Urinary bladder (tissue), 4 donors: ENCODE results near the gene ANKRD1. TPM values are rescaled to one million over a fixed set of nuclear protein-coding genes. Genes with fewer than 3 reads are reported as not detected.
"Not testable (repeated sequence)": the region's sequence is repeated elsewhere in the genome, so short reads cannot be mapped to it uniquely, and the experiment has no call there.

Experiments
- DNase-seq: peaks from one replicate; pipeline ENCODE4 v3.0.0-alpha.2; 2015; ENCODE audit errors: extremely low spot score
- H3K27ac ChIP-seq: one replicate; pipeline ENCODE4 v1.5.1; 2013; ENCODE audit warnings: low read depth, mild to moderate bottlenecking, moderate library complexity
- H3K36me3 ChIP-seq: one replicate; pipeline ENCODE4 v1.6.1; 2013; ENCODE audit warnings: mild to moderate bottlenecking, moderate library complexity; ENCODE audit not compliant: insufficient read depth
- H3K4me1 ChIP-seq: one replicate; pipeline ENCODE4 v1.6.1; 2013; ENCODE audit warnings: mild to moderate bottlenecking, moderate library complexity; ENCODE audit not compliant: insufficient read depth
- H3K4me3 ChIP-seq: one replicate; pipeline ENCODE4 v1.5.1; 2013; ENCODE audit warnings: low read depth, low read length
- WGBS: extraction: QIAGEN DNeasy Blood & Tissue Kit; methylation state at CpG from one replicate; pipeline ENCODE4 v1.1.7; 2013; 5-methylcytosine and 5-hydroxymethylcytosine counted together
- polyA plus RNA-seq: library from polyadenylated mRNA; stranded (reverse); fragments of 200-250 nt; gene quantifications from one replicate; pipeline ENCODE4 v1.2.3, GENCODE V29; 2013
- small RNA-seq: library from RNA; depleted of rRNA; stranded (forward); fragments of <200 nt; gene quantifications from one replicate; pipeline ENCODE3, GENCODE V24; 2014
- total RNA-seq: library from RNA; depleted of rRNA; stranded (reverse); fragments of >200 nt; gene quantifications from one replicate; pipeline ENCODE4 v1.2.3, GENCODE V29; 2014
- donor health status: healthy with polysubstance abuse.
- donor health status: healthy.

The ANKRD1 gene
- total and polyA plus RNA-seq, 2 donors: 0.04 to 6.8 TPM

DNA sequence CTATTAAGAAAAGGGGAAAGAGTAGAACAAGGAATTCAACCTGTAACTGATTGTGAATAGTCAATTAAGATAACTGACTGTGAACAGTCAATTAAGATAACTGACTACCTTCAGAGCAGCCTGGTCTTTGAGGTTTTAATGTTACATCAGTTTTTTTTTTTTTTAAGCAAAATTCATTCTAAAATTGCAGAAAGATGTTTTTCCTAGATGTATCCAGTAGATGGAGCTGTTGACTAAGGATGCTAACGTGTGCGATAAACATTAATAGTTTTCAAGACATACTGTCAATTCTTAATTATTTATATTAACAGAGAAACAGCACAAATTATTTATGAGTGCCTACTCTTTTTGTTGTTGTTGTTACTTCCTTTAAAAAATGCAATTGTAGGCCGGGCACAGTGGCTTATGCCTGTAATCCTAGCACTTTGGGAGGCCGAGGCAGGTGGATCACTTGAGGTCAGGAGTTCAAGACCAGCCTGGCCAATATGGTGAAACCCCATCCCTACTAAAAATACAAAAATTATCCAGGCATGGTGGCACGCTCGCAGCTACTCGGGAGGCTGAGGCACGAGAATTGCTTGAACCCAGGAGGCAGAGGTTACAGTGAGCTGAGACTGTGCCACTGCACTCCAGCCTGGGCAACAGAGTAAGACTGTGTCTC lies 40.7 kb downstream of the ANKRD1 start:
- not testable (repeated sequence) for DNase-seq, H3K36me3 ChIP-seq, H3K4me3 ChIP-seq, H3K27ac ChIP-seq, H3K4me1 ChIP-seq
- WGBS: 70% methylated on average over 8 of the region's 8 CpGs

DNA sequence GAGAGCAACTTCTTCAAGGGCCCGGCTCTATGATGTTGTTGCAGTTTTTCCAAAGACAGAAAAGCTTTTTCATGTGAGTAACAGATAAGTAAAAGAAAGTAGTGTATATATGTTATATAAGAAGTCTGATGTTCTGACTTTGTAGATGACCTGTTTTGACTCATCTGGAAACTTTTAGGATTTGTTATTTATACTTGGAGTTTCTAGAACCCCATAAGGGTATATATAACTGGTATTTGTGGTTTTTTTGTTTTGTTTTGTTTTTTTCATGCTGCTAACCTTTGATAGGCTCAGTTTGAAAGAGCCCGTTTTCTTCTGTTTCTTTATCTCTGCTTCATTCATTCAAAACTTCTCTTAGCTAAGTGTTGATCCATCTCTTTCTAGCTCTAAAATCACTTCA lies 41.8 kb downstream of the ANKRD1 start:
- no peak for DNase-seq
- WGBS: 92% methylated on average over 2 of the region's 2 CpGs
- peaks cover 3% of the 10 kb centered on the region for H3K4me1 ChIP-seq
- peaks cover 5% of the 10 kb centered on the region for H3K36me3 ChIP-seq
- H3K27ac ChIP-seq: no peak overlapping the region
- no peak overlapping the region for H3K4me3 ChIP-seq

DNA sequence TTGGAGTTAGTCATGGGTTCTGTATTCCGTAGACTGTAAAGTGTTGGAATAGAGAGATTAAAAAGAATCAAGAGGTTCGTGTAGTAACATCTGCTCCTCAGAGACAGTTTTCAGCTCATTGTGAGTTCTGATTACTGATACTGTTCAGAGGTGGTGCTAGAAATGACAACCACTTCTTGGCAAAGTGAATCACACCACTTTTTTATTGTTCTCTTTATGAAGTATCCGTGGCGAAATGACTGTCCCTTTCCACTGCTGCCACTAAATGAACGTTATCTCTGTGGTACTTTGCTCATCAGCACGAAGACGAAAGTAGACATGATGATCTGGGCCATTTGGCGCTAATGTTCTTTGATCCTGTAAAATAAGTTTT lies 48.3 kb downstream of the ANKRD1 start:
- Histone ChIP-seq H3K4me1 (peaks cover 3% of the 10 kb centered on the region), H3K27ac (no peak overlapping the region), H3K36me3 (peaks cover 2% of the 10 kb centered on the region), H3K4me3 (peak overlapping the region; percentile 74)
- 21% methylated on average over 8 of the region's 8 CpGs for WGBS
- DNase-seq: no peak

DNA sequence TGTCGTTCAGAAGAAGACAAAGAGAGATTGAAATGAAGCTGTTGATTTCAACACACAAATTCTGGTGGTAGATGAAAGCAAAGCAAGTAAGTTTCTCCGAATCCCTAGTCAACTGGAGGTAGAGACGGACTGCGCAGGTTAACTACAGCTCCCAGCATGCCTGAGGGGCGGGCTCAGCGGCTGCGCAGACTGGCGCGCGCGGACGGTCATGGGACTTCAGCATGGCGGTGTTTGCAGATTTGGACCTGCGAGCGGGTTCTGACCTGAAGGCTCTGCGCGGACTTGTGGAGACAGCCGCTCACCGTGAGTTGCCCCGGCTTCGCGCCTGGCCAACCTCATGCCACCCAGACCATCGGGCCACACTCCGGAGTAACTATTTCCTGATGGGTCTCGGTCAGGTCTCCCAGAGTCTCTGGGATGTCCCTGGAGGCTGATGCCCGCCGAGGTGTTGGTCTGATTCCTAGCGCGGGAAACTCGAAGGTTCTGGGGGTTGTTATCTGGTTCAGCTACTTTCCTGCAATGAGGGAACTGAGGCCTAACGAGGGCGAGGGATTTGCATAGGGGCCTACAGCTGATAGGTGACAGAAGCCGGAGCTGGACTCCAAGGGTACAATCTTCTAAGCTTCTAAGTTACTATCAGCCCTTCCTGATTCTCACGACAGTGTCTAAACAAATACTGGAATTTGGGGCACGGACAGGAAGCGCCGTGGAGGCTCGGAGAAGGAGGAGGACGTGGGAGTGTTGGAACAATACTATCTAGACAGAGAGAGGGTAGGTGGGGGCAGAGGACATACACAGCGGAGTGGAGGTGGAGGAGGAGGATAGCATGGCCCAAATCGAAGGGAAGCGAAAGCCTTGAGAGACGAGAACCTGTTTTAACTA lies 48.9 kb downstream of the ANKRD1 start, which contains the start of gene RPP30:
RPP30 (plus strand) TSS at position 209 of the 882 bp plus-strand sequence; CDS start at position 222, 13 bp downstream.
- WGBS: under 1% methylated on average over 43 of the region's 43 CpGs
- peaks cover 3% of the 10 kb centered on the region for H3K4me1 ChIP-seq
- H3K4me3 ChIP-seq: peak within 1 kb of the TSS; percentile 74
- peak within 1 kb of the TSS; percentile 25 for H3K27ac ChIP-seq
- no peaks in the 10 kb centered on the region for H3K36me3 ChIP-seq
- DNase-seq: peak; percentile 62

DNA sequence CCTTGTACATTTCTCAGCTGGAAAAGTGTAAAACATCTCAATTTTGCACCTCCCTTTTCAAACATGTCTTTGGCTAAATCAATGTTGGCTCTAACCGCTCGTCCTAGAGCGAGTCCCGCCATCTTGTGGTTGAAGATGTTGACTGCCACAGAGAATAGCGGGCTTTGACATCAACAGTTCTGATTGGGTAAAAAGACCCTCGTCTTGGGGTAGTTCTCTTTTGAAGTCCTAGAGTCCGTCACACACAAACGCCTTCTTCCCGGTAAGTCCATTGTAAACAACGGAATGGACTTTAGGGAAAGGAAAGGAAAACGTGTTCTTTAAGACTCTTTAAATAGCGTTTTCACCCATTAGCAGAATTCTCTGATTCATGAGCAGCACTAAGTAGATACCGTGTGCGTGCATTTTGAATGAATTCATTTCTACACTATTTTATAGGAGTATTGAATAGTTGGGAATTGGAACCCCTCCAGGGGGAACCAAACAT lies 49.6 kb downstream of the ANKRD1 start:
- no peak overlapping the region for H3K27ac ChIP-seq
- 1% methylated on average over 14 of the region's 14 CpGs for WGBS

DNA sequence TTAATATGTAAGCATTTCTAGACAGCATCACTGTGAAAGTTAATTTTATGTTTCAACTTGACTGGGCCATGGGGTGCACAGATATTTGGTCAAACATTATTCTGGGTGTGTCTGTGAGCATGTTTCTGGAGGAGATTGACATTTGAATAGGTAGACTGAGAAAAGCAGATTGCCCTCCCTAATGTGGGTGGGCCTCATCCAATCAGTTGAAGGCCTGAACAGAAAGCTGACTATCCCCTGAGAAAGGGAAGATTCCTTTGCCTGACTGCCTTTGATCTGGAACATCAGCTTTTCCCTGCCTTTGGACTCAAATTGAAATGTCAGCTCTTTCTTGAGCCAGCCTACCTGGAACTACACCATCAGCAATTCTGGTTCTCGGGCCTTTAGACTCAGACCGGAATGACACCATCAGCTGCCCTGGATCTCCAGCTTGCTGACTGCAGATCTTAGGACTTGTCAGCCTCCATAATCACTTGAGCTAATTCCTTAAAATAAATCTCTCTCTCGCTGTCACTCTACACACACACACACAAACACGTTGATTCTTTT lies 54.8 kb downstream of the ANKRD1 start:
- no peak for DNase-seq
- Histone ChIP-seq H3K27ac (no peak overlapping the region), H3K4me1 (no peaks in the 10 kb centered on the region), H3K36me3 (no peaks in the 10 kb centered on the region), H3K4me3 (no peak overlapping the region)
- 89% methylated on average over 4 of the region's 4 CpGs for WGBS

More for the DNA sequence above, 49.6 kb downstream of the ANKRD1 start:
- H3K4me3 ChIP-seq: peak overlapping the region; percentile 74
- peak; percentile 54 for DNase-seq
- H3K36me3 ChIP-seq: no peaks in the 10 kb centered on the region
- peaks cover 3% of the 10 kb centered on the region for H3K4me1 ChIP-seq

DNA sequence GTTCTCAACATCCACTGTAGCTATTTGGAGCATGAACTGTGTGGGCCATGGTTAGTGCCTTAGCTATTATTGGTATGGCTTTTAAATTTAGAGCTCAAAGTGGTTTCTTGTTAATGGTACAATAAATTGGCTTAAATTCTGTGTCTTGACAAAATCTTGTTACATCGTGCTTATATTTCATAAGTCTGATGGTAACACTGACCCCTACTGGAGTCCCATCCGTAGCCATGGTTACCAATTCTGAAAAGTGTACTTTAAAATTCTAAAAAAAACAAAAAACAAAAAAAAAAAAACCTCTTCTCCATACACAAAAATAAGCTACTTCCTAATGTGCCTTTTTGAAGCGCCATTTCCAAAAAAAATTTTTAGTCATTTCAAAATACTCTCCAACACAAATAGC lies 55.5 kb downstream of the ANKRD1 start:
- 31% methylated on average over 3 of the region's 3 CpGs for WGBS
- no peak overlapping the region for H3K27ac ChIP-seq
- no peak for DNase-seq

DNA sequence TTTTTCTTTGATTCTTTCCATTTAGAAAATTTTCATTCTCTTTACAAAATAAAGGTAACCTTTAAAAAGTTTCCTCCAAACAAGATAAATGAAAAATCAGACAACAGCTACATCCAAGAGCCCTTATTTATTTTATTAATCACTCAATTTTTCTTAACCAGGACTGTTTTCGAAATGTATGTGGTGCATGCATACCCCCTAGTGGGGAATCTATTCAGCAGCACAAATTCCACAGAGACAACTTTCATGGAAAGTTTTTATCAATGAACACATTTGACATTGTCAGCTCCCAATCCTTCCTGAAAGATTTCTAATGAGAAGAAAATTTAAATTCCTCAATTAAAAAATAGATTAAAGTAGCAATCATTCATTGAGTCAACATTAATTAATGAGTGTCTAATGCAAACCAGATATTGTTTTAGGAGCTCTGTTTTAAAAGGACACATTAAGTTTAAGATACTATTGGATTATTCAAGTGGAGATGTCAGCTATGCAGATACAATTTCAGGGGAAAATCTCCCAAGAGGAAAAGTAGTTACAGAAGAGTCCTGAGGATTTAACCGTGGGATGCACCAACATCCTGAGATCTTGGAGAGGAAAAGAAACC lies 57.9 kb downstream of the ANKRD1 start:
- 36% methylated on average over 2 of the region's 2 CpGs for WGBS
- Histone ChIP-seq H3K36me3 (no peaks in the 10 kb centered on the region), H3K4me1 (no peaks in the 10 kb centered on the region), H3K27ac (no peak overlapping the region), H3K4me3 (no peak overlapping the region)
- DNase-seq: no peak

More for the DNA sequence above, 55.5 kb downstream of the ANKRD1 start:
- Histone ChIP-seq H3K4me1 (no peaks in the 10 kb centered on the region), H3K36me3 (no peaks in the 10 kb centered on the region), H3K4me3 (no peak overlapping the region)

Small RNA genes within 50 kb of the gene (small RNA-seq; reads per million reads assigned to genes)
- gene RF00019 (not detected), gene RNU6-740P (not detected)

Other genes starting within 250 kb of the ANKRD1 start
- 2.2 TPM for gene HTR7, start 63.0 kb downstream of the ANKRD1 start, total RNA-seq
- gene HTR7, start 63.0 kb downstream of the ANKRD1 start, polyA plus RNA-seq: 2.1 TPM
- 70.9 TPM for gene RPP30, start 49.1 kb downstream of the ANKRD1 start, total RNA-seq
- gene RPP30, start 49.1 kb downstream of the ANKRD1 start, polyA plus RNA-seq: 27.7 TPM